MM.1S (cell line): ENCODE measurements around the gene CARS2.

Experiments used
- CTCF ChIP-seq: fragments of 300-600 bp; sonication (generic); IDR thresholded peaks from 2 replicates; pipeline ENCODE4 v1.5.1; 2016; ENCODE audit warnings: antibody characterized with exemption, low read length, mixed read lengths
- EZH2phosphoT487 ChIP-seq: fragments of 300-600 bp; sonication (generic); IDR thresholded peaks from 2 replicates; pipeline ENCODE4 v1.6.1; 2018; ENCODE audit warnings: antibody characterized with exemption, low read length

GRCh38 chr13:110649551-110649950 is 56.4 kb downstream of the CARS2 start:
- TF ChIP-seq CTCF: no peak
- no peak for TF ChIP-seq EZH2phosphoT487
